Measurements from ENCODE around the gene AHRR. TPM values are rescaled to one million over a fixed set of nuclear protein-coding genes. Genes with fewer than 3 reads are reported as not detected.
A peak's percentile ranks its signal among the peaks of the same experiment; 100 is the strongest.

AHRR gene
- total and polyA plus RNA-seq, 2 experiments from 2014 or later: 0.27 to 1.8 TPM

- Mint-ChIP-seq H3K27ac (peak overlapping the region; percentile 82; the same call in 1 of the 2 replicates), H3K27me3 (ENCODE audit: insufficient read depth, low read depth, poor library complexity) (peaks cover 15% of the 10 kb centered on the region), H3K4me1 (peaks cover 16% of the 10 kb centered on the region), H3K36me3 (ENCODE audit: low read depth) (no peaks in the 10 kb centered on the region), H3K4me3 (peak overlapping the region; percentile 59), H3K9me3 (0 out of 3 replicates have a peak, but pooled peaks cover 3% of the 10 kb centered on the region)
- TF ChIP-seq JUNB (IDR thresholded peaks at IDR 0.05; ENCODE audit: unreplicated experiment) (no peak), CTCF (conservative IDR thresholded peaks at IDR 0.05; ENCODE audit: low read depth in 2 of 2) (peak in 1 of 2 experiments; percentile 36; a peak in 1 of 4 replicates)
- H3K4me3 ChIP-seq: no peak overlapping the region; the same call in 1 of the 2 replicates
- H3K4me1 ChIP-seq (ENCODE audit: insufficient read depth): peaks cover 6% of the 10 kb centered on the region; the same call in 1 of the 2 replicates
- DNase-seq (ENCODE audit: low spot score) (peak; percentile 88), ATAC-seq (peak; percentile 82)
- H3F3A ChIP-seq (replicated peaks; ENCODE audit: low read depth): no peaks in the 10 kb centered on the region
- H2AFZ ChIP-seq: peak overlapping the region; percentile 47; the same call in 1 of the 2 replicates
- H3K27ac ChIP-seq (ENCODE audit: low read depth): peak overlapping the region; percentile 50; the same call in 1 of the 2 replicates
- H3K4me2 ChIP-seq: peak overlapping the region; percentile 58
- H3K9me2 ChIP-seq (ENCODE audit: insufficient read depth): 0 out of 2 replicates have a peak, but pooled peaks cover 4% of the 10 kb centered on the region
- H3K79me2 ChIP-seq (replicated peaks; ENCODE audit: insufficient read depth): no peaks in the 10 kb centered on the region
- no peaks in the 10 kb centered on the region for H3K27me3 ChIP-seq (ENCODE audit: insufficient read depth)
- no peaks in the 10 kb centered on the region for H3K36me3 ChIP-seq (ENCODE audit: insufficient read depth)
- H4K20me1 ChIP-seq (replicated peaks; ENCODE audit: insufficient read depth): no peaks in the 10 kb centered on the region
Observed at GRCh38 chr5:399296-400281, 78.1 kb downstream of the AHRR start.

GRCh38 chr5:400282-401145, 79.0 kb downstream of the AHRR start:
- Histone ChIP-seq H3F3A (replicated peaks; ENCODE audit: low read depth) (no peaks in the 10 kb centered on the region), H2AFZ (no peak overlapping the region), H3K36me3 (ENCODE audit: insufficient read depth) (no peaks in the 10 kb centered on the region), H3K4me3 (no peak overlapping the region), H3K79me2 (replicated peaks; ENCODE audit: insufficient read depth) (no peaks in the 10 kb centered on the region), H4K20me1 (replicated peaks; ENCODE audit: insufficient read depth) (no peaks in the 10 kb centered on the region), H3K9me2 (ENCODE audit: insufficient read depth) (0 out of 2 replicates have a peak, but pooled peaks cover 4% of the 10 kb centered on the region), H3K4me2 (peak overlapping the region; percentile 58), H3K4me1 (ENCODE audit: insufficient read depth) (peaks cover 6% of the 10 kb centered on the region; the same call in 1 of the 2 replicates), H3K27me3 (ENCODE audit: insufficient read depth) (no peaks in the 10 kb centered on the region), H3K27ac (ENCODE audit: low read depth) (peak overlapping the region; percentile 50; the same call in 1 of the 2 replicates)
- H3K4me1 Mint-ChIP-seq: peaks cover 16% of the 10 kb centered on the region
- H3K27ac Mint-ChIP-seq: peak overlapping the region; percentile 82; the same call in 1 of the 2 replicates
- peaks cover 15% of the 10 kb centered on the region for H3K27me3 Mint-ChIP-seq (ENCODE audit: insufficient read depth, low read depth, poor library complexity)
- peak overlapping the region; percentile 59 for H3K4me3 Mint-ChIP-seq
- 0 out of 3 replicates have a peak, but pooled peaks cover 3% of the 10 kb centered on the region for H3K9me3 Mint-ChIP-seq
- no peak for DNase-seq (ENCODE audit: low spot score)
- ATAC-seq: peak; percentile 48
- no peaks in the 10 kb centered on the region for H3K36me3 Mint-ChIP-seq (ENCODE audit: low read depth)
- no peak for TF ChIP-seq ZNF331 (CRISPR knock-in tag; IDR thresholded peaks at IDR 0.05; ENCODE audit: low read depth)
- no peak for TF ChIP-seq EZH2phosphoT487 (IDR thresholded peaks at IDR 0.05; ENCODE audit: unreplicated experiment)
- no peak for TF ChIP-seq REST (IDR thresholded peaks at IDR 0.05; ENCODE audit: unreplicated experiment)
- TF ChIP-seq ZNF114 (CRISPR knock-in tag; IDR thresholded peaks at IDR 0.05): no peak
- no peak for TF ChIP-seq JUNB (IDR thresholded peaks at IDR 0.05; ENCODE audit: unreplicated experiment)
